WTC11 (cell line): ENCODE data around the gene KRT76.

Experiments used
- AFF4 ChIP-seq: sonication (generic); formaldehyde crosslinking; IDR thresholded peaks from 2 replicates; pipeline ENCODE4 v1.8.1; 2023; ENCODE audit warnings: mild to moderate bottlenecking, missing genetic modification reagents, borderline replicate concordance
- CBFB ChIP-seq: sonication (generic); formaldehyde crosslinking; IDR thresholded peaks from 2 replicates; pipeline ENCODE4 v1.8.1; 2022; ENCODE audit warnings: mild to moderate bottlenecking, low read depth, missing genetic modification reagents
- ELF4 ChIP-seq: sonication (generic); formaldehyde crosslinking; IDR thresholded peaks from 2 replicates; pipeline ENCODE4 v1.8.1; 2022; ENCODE audit warnings: low read depth, mild to moderate bottlenecking, moderate library complexity, missing genetic modification reagents
- ESRRA ChIP-seq: sonication (generic); formaldehyde crosslinking; IDR thresholded peaks from 2 replicates; pipeline ENCODE4 v1.8.1; 2022; ENCODE audit warnings: mild to moderate bottlenecking, missing genetic modification reagents, borderline replicate concordance
- FOXP1 ChIP-seq: sonication (generic); formaldehyde crosslinking; IDR thresholded peaks from 2 replicates; pipeline ENCODE4 v1.8.0; 2022; ENCODE audit warnings: missing genetic modification reagents, mild to moderate bottlenecking, moderate library complexity, borderline replicate concordance
- HMGA2 ChIP-seq: fragments of 250-450 bp; sonication (Bioruptor Pico); IDR thresholded peaks from 2 replicates; pipeline ENCODE4 v1.4.0; 2021; ENCODE audit warnings: mild to moderate bottlenecking, moderate library complexity
- IRF2 ChIP-seq: sonication (generic); formaldehyde crosslinking; IDR thresholded peaks from 2 replicates; pipeline ENCODE4 v1.8.0; 2022; ENCODE audit warnings: low read depth, missing genetic modification reagents, borderline replicate concordance
- JUN ChIP-seq: sonication (generic); formaldehyde crosslinking; IDR thresholded peaks from 2 replicates; pipeline ENCODE4 v1.8.0; 2023; ENCODE audit warnings: mild to moderate bottlenecking, missing genetic modification reagents
- MAX ChIP-seq: sonication (generic); formaldehyde crosslinking; IDR thresholded peaks from 2 replicates; pipeline ENCODE4 v1.8.0; 2022; ENCODE audit warnings: mild to moderate bottlenecking, missing genetic modification reagents
- NFYB ChIP-seq: sonication (generic); formaldehyde crosslinking; conservative IDR thresholded peaks from 2 replicates; pipeline ENCODE4 v1.8.0; 2022; ENCODE audit warnings: low read depth, missing genetic modification reagents
- SMAD3 ChIP-seq: sonication (generic); formaldehyde crosslinking; IDR thresholded peaks from 2 replicates; pipeline ENCODE4 v1.8.0; 2022; ENCODE audit warnings: missing genetic modification reagents, mild to moderate bottlenecking, borderline replicate concordance
- ZBTB43 ChIP-seq: sonication (generic); formaldehyde crosslinking; IDR thresholded peaks from 2 replicates; pipeline ENCODE4 v1.8.1; 2023; ENCODE audit warnings: mild to moderate bottlenecking, missing genetic modification reagents
- TF ChIP-seq, protein P1 (sequence below): fragments of 200-600 bp; IDR thresholded peaks from 2 replicates; pipeline ENCODE4 v1.8.0; 2022; ENCODE audit warnings: antibody characterized with exemption

GRCh38 chr12:52797529-52797894 lies 20.4 kb upstream of the KRT76 start:
- TF ChIP-seq ELF4 (no peak), ZBTB43 (CRISPR knock-in tag) (no peak), IRF2 (CRISPR knock-in tag) (no peak), MAX (CRISPR knock-in tag) (no peak), SMAD3 (no peak), AFF4 (CRISPR knock-in tag) (no peak), FOXP1 (CRISPR knock-in tag) (no peak), NFYB (CRISPR knock-in tag) (no peak), CBFB (CRISPR knock-in tag) (no peak), ESRRA (CRISPR knock-in tag) (no peak), HMGA2 (CRISPR knock-in tag) (no peak), JUN (CRISPR knock-in tag) (no peak)
- TF ChIP-seq, protein P1, sequence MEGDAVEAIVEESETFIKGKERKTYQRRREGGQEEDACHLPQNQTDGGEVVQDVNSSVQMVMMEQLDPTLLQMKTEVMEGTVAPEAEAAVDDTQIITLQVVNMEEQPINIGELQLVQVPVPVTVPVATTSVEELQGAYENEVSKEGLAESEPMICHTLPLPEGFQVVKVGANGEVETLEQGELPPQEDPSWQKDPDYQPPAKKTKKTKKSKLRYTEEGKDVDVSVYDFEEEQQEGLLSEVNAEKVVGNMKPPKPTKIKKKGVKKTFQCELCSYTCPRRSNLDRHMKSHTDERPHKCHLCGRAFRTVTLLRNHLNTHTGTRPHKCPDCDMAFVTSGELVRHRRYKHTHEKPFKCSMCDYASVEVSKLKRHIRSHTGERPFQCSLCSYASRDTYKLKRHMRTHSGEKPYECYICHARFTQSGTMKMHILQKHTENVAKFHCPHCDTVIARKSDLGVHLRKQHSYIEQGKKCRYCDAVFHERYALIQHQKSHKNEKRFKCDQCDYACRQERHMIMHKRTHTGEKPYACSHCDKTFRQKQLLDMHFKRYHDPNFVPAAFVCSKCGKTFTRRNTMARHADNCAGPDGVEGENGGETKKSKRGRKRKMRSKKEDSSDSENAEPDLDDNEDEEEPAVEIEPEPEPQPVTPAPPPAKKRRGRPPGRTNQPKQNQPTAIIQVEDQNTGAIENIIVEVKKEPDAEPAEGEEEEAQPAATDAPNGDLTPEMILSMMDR = no peak
